ENCODE results near the gene DOK7.

DOK7 gene

DNA sequence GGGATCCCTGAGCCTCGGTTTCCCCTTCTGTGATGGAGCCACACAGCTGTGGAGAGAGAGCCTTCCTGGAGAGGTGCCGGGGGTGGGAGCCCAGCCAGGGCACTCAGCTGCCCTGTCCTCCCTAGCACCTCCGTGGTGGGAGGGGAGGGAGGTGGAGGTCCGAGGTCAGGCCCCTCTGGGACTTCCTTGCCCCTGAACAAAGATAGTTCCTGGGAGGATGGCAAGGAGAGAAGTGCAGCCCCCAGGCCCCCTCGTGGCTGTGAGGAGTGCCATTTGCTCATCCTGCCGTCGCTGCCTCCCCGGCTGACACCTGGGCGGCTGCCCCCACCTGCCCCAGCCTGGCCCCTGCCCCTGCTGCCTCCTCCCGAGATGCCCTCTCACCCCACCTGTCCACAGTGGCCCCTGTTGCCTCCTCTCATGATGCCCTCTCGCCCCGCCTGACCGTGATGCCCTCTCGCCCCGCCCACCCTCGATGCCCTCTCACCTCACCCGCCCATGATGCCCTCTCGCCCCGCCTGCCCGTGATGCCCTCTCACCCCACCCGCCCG lies 12.7 kb downstream of the DOK7 start:
- no peak for DNase-seq (ENCODE audit: low read depth)

DNA sequence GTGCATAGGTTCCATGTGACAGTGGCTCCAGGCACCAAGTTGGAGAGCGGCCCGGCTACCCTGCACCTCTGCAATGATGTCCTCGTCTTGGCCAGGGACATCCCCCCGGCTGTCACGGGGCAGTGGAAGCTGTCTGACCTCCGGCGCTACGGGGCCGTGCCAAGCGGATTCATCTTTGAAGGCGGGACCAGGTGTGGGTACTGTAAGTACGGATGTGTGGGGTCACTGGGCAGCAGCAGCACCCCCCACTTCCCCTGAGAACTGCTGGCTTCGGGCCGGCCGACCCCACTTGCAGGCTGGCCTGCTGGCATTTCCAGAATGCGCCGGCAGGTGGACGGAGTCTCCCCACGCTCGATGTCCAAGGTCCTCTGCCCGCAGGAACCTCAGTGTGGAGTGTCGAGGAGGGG lies 13.2 kb downstream of the DOK7 start:
- no peak for DNase-seq (ENCODE audit: low read depth)

DNA sequence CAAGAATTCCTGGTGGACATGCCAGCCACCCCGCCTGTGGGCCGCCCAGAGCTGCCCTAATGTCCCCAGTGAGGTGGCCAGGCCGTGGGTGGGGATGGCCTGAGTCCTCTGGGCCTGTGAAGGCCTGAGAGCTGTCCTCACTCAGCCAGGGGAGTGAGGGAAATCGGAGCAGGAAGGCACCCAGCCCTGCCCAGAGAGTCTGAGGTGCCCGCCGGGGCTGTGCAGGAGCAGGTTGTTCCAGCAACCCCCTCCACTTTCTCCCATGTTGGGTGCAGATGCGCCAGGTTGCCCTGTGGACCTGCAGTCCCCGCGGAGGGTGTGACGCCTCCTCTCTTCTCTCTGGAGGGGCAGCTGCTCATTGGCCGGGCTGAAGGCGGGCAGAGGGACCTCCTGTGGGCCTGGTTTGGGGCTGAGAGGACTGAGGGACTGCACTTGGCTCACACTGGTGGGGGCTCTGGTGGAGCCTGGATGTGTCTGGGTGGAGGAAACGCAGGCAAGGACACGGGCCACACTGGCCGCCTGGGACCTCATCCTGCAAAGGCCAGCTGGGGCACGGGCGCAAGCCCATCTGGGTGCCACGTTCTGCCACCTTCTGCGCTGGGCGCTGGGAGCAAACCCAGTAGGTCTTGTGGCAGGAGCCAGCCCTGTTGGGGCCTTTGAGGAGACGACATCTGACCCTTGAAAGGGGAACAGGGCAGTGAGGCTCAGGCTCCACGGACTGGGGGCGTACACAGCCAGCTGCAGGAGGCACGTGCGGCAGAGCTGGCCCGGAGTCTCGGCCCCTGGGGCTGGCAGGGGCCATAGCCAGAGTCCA lies 14.0 kb downstream of the DOK7 start:
- DNase-seq (ENCODE audit: low read depth): no peak

DNA sequence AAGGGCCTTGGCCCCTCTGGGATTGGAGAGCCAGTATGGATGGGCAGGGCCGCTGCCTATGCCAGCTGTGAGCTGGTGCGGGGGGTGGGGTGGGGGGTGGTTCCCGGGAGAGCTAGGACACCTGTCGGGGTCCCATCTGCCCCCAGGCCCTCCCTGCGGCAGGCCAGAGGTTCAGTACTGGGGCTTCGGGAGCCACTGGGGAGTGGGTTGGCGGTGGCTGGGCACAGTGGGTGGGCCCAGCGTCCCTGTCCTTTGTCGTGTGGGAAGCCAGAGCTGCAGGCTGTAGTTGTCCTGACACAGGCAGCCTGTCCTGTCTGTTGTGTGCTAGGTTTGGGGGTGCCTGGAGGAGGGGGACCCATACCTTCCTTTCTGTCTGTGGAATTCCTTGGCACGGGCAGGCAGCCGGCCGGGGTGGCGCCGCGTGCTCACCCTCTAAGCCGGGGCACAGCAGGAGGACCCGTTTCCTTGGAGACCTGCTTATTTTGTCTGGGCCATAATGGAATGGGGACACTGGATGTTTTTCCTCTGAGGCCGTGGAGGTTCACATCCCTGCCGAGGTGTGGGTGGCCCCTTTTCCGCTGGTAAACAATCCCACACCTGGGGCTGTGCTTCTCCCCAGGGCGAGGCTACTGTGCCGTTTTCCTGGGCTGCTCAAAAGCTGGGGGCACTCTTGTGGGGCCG lies 14.8 kb downstream of the DOK7 start:
- no peak for DNase-seq (ENCODE audit: low read depth)

DNA sequence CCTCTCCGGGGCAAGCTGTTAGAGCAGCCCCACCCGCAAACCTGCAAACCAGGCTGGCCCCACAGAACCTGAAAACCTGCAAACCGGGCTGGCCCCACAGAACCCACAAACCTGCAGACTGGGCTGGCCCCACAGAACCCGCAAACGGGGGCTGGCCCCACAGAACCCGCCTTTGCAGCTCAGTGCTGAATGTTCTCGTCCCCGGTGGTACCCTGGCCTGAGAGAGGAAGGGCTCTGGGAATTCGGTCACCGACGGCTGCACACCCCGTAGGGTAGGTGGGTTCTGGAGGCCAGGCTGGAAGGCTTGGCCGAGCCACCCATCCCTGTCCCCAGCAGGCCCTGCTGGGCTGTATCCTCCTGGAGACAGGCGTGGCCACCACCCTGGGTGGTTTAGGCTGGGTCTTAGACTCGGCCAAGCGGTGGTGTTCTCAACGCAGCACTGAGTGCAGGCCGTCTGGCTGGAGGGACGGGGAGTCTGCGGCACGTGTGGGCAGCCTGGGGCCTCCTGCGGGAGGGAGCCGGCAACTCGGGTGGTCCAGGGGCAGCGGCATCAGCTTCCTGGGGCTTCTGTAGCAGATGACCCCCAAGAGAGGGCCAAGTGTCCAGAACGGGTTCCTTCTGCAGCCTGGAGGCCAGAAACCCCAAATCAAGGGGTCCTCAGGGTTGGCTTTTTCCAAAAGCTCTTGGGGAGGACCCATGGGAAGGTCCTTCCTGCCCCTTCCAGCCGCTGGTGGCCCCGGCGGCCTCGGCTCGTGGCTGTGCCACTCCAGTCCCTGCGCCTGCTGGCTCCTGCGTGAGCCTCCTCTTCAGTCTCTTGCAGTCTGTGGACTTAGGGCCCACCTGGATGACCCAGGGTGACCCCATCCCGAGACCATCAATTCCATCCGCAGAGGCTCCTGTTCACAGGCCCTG lies 15.6 kb downstream of the DOK7 start:
- DNase-seq (ENCODE audit: low read depth): no peak

DNA sequence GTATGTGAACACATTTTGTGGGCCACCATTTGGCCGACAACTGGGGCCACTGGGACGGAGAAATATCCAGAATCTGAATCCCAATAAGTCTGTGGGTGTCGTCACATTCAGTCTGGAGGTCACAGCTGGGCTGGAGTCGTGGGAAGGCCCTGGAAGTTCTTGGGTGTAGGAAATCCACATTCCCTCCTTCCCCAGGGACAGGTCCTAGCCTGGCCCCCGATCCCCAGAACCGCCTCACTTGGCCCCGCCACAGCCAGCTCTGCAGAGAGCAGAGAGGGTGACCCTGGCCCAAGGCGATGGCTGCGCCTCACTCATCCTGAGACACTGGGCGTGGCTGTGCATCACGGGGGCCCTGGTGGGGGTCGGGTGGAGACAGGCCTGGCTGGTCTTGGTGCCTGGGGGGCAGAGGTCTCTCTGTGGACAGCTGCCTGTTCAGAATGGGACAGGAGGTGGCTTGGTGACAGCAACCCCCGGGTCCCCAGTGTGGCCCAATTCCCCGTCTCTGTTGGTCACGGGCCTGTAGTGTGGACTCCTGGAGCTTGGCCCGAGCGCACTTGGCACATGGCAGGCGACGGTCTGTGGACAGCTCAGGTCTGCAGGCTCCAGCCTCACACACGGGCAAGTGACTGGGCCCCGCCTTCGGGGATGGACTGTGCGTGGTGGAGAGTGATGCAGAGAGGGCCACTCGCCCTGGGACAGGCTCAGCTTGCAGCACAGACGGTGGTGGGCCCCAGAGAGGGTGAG lies 16.4 kb downstream of the DOK7 start:
- no peak for DNase-seq (ENCODE audit: low read depth)

DNA sequence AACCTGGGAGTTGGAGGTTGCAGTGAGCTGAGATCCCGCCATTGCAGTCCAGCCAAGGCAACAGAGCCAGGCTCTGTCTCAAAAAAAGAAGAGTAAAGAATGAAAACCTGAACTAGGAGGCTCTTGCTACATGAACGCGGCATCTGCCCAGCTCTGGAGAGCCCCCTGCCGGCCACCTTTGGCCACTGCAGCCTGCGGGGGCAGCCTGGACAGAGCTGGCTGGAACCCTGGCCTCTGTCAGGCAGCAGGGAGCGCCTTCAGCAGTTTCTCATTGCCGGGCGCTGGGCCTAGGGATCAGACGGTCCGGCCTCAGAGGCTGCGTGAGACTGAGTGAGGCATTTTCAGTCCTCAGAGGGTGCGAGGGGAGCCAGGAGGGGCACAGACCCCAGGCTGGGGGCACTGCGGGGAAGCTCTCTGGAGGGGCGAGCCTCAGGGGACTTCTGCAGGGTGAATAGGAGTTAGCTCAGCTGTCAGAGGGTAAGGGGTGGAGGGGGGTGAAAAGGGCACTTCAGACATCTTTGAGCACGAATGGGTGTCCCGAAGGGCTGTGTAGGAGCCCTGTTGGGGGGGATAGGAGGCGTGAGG lies 17.5 kb downstream of the DOK7 start:
- peak; percentile 61 for DNase-seq (ENCODE audit: low read depth)

DNA sequence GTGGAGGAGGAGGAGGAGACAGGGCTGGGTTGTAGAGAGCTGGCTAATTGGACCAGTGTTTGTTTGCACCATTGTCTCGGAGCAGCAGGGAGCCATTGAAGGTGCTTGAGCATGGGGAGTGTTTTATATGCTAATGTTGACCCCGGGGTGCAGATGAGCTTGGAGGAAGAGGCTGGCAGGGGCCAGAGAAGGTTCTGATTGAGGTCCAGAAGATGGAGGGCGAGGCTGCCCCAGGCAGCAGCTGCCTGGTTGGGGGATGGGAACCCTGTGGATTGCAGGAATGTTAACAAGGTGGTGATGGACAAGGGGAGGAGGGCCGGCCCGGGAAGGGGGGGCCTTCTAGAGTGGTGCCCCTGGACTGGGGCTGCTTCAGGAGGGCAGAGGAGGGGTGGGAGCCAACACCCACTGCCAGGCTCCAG lies 18.0 kb downstream of the DOK7 start:
- DNase-seq (ENCODE audit: low read depth): no peak

DNA sequence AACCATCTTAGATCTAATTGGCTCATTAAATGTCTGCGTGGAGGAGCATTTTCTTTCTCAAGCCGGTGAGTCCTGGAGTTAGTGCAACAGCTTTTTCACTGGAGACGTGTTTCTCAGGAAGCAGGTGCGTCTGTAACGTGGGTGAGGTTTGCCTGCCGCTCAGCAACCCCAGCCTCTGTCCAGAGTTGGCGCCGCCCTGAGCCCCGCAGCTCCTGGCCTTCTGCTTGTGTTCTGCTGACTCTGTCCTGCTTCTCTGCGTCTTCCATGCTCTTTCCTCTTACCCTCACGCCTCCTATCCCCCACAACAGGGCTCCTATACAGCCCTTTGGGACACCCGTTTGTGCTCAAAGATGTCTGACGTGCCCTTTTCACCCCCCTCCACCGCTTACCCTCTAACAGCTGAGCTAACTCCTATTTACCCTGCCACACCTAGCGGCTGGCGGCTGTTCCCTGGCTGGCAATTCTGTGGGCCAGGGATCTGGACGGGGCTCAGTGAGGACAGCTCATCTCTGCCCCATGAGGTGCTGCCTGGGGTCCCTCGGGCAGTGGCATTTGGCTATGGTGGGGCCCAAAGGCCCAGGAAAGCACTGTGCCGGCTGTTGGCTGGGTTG lies 18.8 kb downstream of the DOK7 start:
- no peak for DNase-seq (ENCODE audit: low read depth)

DNA sequence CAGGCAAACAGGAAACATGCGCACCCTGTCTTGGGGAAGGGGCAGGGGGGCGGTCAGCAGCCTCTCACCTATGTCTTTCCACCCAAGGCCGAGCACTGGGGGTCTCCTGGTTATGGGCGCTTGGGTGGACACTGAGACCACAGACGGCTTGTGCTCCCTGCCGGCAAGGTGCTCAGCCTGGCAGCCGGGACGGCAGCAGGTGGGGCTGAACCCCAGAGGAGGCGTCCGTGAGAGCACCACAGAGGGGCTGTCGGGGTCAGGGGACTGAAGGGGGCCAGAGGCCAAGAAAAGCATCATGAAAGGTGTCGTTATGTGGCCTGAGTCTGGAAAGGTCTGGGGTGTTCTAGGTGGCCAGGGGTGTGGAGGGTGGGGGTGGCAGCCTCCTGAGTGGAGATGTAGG lies 19.6 kb downstream of the DOK7 start:
- no peak for DNase-seq (ENCODE audit: low read depth)

DNA sequence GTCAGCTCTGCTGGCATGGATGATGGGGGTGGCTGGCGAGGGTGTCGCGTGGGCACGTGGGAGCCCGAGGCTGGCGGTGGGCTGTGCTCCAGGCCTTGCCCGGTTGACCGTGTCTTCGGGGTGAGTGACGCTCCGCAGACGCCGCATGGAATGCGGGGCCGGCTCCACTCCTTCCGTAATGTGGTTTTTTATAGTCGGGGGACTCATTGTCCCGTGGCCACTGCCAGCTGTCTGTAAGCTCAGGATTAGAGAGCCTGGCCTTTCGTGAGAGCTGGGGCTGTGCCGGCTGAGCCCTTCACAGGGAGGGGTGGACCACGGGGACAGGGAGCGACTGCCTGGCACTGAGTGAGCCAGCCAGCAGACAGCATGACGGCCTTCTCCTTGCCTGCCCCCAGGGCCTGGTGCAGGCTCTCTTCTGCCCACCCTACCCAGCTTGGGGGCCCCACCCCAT lies 20.4 kb downstream of the DOK7 start:
- DNase-seq (ENCODE audit: low read depth): no peak

DNA sequence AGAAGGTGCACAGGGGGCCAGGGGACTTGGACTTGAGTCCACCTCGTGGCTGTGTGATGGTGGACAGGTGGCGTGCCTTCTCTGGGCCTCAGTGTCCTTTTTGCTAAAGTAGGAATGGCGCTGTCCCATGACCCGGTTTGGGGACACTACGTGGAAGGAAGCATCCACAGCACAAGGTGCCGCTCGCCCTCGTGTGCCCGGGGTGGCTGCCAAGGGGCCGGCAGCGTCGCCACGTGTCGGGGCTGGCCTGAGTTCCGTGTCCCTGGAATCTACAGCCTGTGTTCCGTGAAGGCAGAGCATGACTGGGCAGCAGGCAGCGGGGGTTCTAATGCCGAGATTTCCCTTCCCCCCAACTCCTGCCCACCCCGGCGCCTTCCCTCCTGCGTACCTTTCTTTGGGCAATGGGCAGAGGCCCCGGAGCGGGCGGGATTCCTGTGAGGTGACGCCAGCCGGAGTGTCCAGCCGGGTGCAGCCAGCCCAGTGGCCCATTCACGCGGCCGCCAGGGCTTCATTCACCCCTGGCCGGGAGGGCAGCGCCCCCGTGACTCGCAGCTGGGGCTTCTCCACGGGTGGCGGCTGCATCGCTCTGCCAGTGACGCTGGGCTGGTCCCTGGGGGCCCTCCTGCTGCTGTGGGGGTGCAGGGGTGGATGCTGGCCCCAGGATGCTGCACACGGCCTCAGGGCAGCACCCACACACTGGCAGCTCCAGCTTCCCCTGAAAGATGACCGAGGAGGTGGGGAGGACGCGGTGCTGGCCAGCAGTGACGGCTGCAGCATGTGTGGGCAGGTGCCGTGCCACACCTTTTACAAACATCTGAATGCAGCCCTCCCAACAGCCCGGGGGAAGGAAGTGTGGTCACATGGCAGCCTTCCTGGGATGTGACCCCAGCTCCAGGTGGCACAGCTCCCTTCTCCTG lies 21.2 kb downstream of the DOK7 start:
- DNase-seq (ENCODE audit: low read depth): no peak

DNA sequence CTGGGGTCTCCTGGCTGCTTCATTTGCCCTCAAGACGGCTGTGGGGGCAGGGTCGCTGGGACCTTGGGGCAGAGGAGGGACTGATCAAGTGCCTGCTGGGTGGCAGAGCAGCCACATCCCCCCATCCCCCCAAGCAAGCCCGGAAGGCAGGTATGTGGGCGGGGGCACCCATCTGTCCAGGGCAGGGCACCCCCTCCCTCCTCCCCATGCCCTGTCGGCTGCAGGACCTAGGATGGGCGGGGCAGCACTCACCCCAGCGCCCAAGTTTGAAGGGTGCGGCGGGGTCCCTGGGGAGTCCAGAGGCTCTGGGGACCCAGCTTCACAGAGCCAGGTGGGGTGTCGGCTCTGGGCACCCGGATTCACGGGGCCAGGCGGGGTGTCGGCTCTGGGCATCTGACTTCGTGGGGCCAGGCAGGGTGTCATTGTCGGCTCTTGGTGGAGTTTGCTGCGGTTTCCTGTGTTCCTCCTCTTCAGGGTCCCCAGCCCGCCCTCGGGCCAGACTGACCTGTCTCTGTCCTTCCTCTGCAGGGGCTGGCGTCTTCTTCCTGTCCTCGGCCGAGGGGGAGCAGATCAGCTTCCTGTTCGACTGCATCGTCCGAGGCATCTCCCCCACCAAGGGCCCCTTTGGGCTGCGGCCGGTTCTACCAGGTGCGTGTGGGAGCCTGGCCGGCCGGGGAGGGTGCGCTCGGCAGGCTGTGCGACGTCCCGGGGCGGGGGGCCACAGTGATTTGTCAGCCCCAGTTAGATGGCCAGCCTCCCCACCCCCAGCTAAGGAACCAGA lies 22.1 kb downstream of the DOK7 start:
- no peak for DNase-seq (ENCODE audit: low read depth)

DNA sequence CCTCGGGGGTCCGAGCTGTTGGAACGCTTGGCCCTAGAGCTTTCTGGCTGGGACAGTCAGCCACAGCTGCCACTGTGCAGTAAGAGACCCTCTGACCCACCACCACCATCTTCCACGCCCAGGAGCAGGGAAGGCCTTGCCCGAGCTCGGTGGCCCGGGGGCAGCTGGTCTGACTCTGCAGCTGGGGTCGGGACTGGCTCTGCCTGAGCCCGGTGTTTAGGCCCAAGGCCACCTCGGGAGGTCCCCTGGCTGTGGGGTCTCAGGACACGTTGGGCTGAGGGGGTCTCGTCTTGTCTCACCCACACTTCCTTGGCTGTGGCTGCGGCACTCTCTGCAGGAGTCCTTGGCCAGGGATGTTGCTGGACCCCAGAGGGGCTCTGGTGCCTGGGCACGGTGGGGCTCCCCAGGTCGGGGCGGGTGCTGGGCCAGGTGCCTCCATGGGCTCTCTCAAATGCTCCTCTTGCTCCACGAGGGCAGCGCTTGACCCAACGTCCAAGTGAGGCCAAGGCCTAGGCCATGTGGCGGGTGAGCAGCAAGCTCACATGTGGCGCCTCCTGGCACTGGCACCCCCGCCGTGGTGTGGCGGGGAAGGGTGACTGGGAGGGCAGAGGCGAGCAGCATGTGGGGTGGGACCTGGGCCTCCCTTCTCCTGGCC lies 22.9 kb downstream of the DOK7 start:
- DNase-seq (ENCODE audit: low read depth): no peak

DNA sequence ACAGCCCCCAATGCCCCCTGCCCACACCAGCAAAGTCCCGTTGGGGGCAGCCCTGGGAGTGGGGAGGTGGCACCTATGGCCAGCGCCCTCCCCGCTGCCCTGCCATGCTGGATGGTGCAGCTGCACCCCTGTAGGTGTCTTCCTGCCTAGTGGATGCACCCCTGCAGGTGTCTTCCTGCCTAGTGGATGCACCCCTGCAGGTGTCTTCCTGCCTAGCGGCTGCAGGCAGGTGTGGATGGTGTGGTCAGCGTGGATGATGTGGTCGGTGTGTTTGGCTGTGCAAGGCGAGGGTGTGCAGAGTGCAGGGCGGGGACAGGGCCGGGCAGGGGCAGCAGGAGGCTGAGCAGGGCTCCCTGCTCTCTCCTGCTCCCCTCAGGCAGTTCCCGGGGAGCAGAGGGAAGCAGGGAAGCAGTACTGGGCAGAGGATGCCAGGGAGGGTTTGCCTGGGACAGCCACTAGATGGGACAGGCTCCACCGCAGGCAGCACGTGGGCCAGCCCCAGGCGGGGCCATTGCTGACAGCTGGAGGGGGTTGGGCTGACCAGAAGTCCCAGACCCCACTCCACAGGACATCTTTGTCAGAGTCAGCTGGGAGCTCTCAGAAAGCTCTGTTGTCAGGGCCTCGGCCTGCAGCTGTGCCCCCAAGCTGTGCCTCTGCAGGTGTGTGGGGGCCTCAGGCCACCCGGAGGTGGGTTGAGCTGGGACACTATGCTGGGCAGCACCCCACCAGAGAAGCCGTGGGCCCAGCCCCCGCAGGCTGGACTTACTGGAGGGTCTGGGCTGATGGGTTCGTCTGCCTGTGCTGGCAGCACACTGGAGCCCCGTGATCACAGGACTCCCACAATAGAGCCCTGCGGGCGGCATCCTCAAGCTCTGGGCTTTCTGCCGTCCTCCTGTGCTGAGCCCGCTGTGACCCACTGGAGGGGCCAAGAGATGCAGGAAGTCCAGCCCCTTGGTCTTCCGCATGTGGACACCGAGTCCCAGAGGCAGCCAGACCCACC lies 23.7 kb downstream of the DOK7 start:
- DNase-seq (ENCODE audit: low read depth): no peak

DNA sequence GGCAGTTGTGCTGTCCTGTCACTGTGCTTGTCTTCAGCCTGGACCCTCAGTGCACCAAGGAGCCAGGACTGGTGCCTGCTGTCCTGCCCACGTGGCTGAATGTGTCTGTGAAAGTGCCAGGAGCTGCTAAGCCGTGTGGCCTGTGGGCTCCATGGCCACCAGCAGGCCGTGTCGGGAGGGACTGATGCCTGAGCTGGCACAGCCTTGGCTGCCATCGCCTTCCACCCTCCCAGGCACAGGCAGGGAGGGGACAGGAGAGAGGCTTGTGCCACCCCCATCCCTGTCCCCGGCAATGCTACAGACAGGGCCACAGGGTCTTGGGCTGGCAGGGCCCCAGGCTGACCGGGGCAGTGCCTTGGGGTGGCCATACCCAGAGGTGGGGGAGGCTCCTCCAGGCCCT lies 24.8 kb downstream of the DOK7 start:
- no peak for DNase-seq (ENCODE audit: low read depth)

DNA sequence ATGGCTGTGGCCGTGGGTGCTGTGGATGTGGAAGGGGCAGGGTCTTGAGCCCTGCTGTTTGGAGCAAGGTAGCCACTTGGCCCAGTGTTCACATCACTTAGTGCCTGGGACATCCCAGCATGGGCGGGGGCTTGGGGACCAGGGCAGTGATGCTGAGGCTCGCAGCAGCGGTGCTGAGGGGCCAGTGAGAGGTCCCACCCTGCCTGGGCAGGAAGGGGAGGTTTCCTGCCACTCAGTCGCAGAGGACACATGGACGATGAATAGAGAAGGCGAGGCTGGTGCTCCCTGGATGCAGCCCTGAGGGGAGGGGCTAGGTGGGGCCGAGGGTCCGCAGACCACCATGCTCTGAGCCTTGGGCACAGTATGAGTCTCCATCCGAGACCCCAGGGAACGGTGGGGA lies 25.7 kb downstream of the DOK7 start:
- DNase-seq (ENCODE audit: low read depth): no peak
